Psoas muscle (tissue), 8 donors: ENCODE data around the gene NADK2. TPM values are rescaled to one million over a fixed set of nuclear protein-coding genes. Genes with fewer than 3 reads are reported as not detected.

Source experiments
- ATAC-seq, 4 donors: fragments of 200-7000 bp; cut with Tn5 transposase; one replicate each; pipeline ENCODE4 v1.9.1; 2020; ENCODE audit warnings: moderate library complexity in 3 of 4, mild to moderate bottlenecking in 2 of 4
- DNase-seq, 2 donors: peaks; one replicate each; pipeline ENCODE4 v3.0.0-alpha.2; 2020
- H3K27ac ChIP-seq: fragments of 200-600 bp; one replicate; pipeline ENCODE4 v1.8.0; 2022
- H3K27me3 ChIP-seq, 3 donors: fragments of 200-600 bp in 1 of 3; one replicate each; pipeline versions ENCODE4 v1.6.1 to v1.8.0; 2013 to 2022; ENCODE audit warnings: low read length in 2 of 3, mild to moderate bottlenecking in 2 of 3, moderate library complexity in 1 of 3; ENCODE audit not compliant: insufficient read depth in 3 of 3
- H3K36me3 ChIP-seq, 2 donors: fragments of 200-600 bp in 1 of 2; one replicate each; pipeline versions ENCODE4 v1.6.1 to v1.8.0; 2013 to 2022; ENCODE audit warnings: low read depth in 1 of 2, mild to moderate bottlenecking in 1 of 2, moderate library complexity in 1 of 2; ENCODE audit not compliant: insufficient read depth in 1 of 2
- H3K4me1 ChIP-seq: fragments of 200-600 bp; one replicate; pipeline ENCODE4 v1.8.0; 2022
- H3K4me3 ChIP-seq: fragments of 200-600 bp; one replicate; pipeline ENCODE4 v1.8.0; 2022; ENCODE audit warnings: mild to moderate bottlenecking
- H3K9me3 ChIP-seq: fragments of 200-600 bp; one replicate; pipeline ENCODE4 v1.8.0; 2022
- WGBS, 3 donors: extraction: QIAGEN DNeasy Blood & Tissue Kit; methylation state at CpG; one replicate each; pipeline versions ENCODE4 v1.1.6 to v1.1.7; 2013; 5-methylcytosine and 5-hydroxymethylcytosine counted together
- intact Hi-C, 2 donors: fragments of 100-400 bp; cut with DNase I; formaldehyde crosslinking; loops; one replicate each; pipeline versions ENCODE4 v1.11.0 to v1.14.2; 2022
- polyA plus RNA-seq, 3 donors: library from polyadenylated mRNA; stranded (reverse); fragments of 200-250 nt; gene quantifications; one replicate each; pipeline ENCODE4 v1.2.3, GENCODE V29; 2013
- total RNA-seq, 4 donors: library from RNA; stranded (reverse); fragmentation: NEBNext Ultra II Directional in 2 of 4; extraction: Animal tissue kit (Norgen Biotek cat#: 25700) in 2 of 4; gene quantifications; one replicate each; pipeline versions ENCODE4 v1.2.1 to v1.2.4, GENCODE V29; 2021 to 2023
- TF ChIP-seq, protein P1 (sequence below): fragments of 200-600 bp; IDR thresholded peaks from one replicate; pipeline ENCODE4 v1.8.0; 2022; ENCODE audit warnings: antibody characterized with exemption
- donor health status: healthy with polysubstance abuse.
- donor health status: DM: no; HTN: no; CAD: no; lungs with moderate emphysema.
- donor health status: Bipolar disorder and iron deficiency.
- donor health status: healthy.
- donor health status: DM: yes; HTN: yes; CAD: no.
- donor health status: DM: no; HTN: no; CAD: no.
- donor health status: DM: no; HTN: no; CAD: no.
- donor health status: DM: yes; HTN: yes; CAD: no.

The NADK2 gene
- total and polyA plus RNA-seq, 7 donors: 13.4 to 46.6 (median 31.7) TPM

- peaks cover 21% of the 10 kb centered on the region for H3K4me1 ChIP-seq
- 26 to 33% (median 32%) methylated on average over 1 of the region's 1 CpG for WGBS, 3 donors
- peaks cover 5 to 41% of the 10 kb centered on the region in 2 donors for H3K36me3 ChIP-seq
- H3K9me3 ChIP-seq: no peaks in the 10 kb centered on the region
- TF ChIP-seq, protein P1, sequence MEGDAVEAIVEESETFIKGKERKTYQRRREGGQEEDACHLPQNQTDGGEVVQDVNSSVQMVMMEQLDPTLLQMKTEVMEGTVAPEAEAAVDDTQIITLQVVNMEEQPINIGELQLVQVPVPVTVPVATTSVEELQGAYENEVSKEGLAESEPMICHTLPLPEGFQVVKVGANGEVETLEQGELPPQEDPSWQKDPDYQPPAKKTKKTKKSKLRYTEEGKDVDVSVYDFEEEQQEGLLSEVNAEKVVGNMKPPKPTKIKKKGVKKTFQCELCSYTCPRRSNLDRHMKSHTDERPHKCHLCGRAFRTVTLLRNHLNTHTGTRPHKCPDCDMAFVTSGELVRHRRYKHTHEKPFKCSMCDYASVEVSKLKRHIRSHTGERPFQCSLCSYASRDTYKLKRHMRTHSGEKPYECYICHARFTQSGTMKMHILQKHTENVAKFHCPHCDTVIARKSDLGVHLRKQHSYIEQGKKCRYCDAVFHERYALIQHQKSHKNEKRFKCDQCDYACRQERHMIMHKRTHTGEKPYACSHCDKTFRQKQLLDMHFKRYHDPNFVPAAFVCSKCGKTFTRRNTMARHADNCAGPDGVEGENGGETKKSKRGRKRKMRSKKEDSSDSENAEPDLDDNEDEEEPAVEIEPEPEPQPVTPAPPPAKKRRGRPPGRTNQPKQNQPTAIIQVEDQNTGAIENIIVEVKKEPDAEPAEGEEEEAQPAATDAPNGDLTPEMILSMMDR: no peak
- DNase-seq: no peak
- H3K27ac ChIP-seq: peak overlapping the region; percentile 31
- no peak for ATAC-seq
- H3K4me3 ChIP-seq: no peak overlapping the region
- H3K27me3 ChIP-seq: no peaks in the 10 kb centered on the region
- intact Hi-C loops: no loop called here
Observed at GRCh38 chr5:36156619-36157018, 85.1 kb downstream of the NADK2 start.

GRCh38 chr5:36156121-36156601, 85.6 kb downstream of the NADK2 start:
- TF ChIP-seq, protein P1: no peak
- ATAC-seq (peak in 2 of 4 donors; percentile 30 to 50), DNase-seq (peak in 1 of 2 donors; percentile 7)
- H3K36me3 ChIP-seq: peaks cover 5 to 37% of the 10 kb centered on the region in 2 donors
- H3K4me3 ChIP-seq: no peak overlapping the region
- peaks cover 21% of the 10 kb centered on the region for H3K4me1 ChIP-seq
- no peaks in the 10 kb centered on the region for H3K27me3 ChIP-seq
- peak overlapping the region; percentile 31 for H3K27ac ChIP-seq
- 16 to 27% (median 21%) methylated on average over 4 of the region's 4 CpGs for WGBS, 3 donors
- no peaks in the 10 kb centered on the region for H3K9me3 ChIP-seq
- intact Hi-C loops: no loop called here

DNA sequence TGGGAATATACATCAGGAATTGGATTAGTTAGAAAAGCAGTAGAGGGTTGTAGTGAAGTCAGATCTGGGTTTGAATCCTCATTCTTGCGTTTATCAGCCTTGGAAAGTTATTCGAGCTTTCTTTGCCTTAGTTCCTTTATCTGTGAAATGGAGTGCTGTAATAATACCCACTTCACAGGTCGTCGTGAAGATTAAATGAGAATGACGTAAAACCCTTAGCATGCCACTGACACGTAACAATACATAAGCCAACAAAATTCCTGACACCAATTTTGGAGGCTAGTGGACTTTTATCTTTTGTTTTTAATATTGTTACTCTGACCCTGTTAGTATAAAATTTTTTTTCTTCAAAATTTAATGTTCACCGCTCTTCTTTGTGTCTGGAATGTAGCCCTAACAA, 86.4 kb downstream of the NADK2 start:
- no peak for ATAC-seq
- 52 to 71% (median 62%) methylated on average over 7 of the region's 7 CpGs for WGBS, 3 donors
- intact Hi-C loops: no loop called here
- Histone ChIP-seq H3K27me3 (no peaks in the 10 kb centered on the region), H3K4me3 (no peak overlapping the region), H3K4me1 (peaks cover 26% of the 10 kb centered on the region), H3K27ac (no peak overlapping the region), H3K9me3 (no peaks in the 10 kb centered on the region), H3K36me3 (peaks cover 3 to 31% of the 10 kb centered on the region in 2 donors)
- TF ChIP-seq, protein P1: no peak
- no peak for DNase-seq

- 53 to 67% (median 54%) methylated on average over 4 of the region's 4 CpGs for WGBS, 3 donors
- H3K4me3 ChIP-seq: peak overlapping the region; percentile 85
- H3K9me3 ChIP-seq: no peaks in the 10 kb centered on the region
- no peaks in the 10 kb centered on the region for H3K27me3 ChIP-seq
- TF ChIP-seq, protein P1: no peak
- intact Hi-C loops: no loop called here
- no peak overlapping the region for H3K27ac ChIP-seq
- ATAC-seq (no peak), DNase-seq (no peak)
- H3K4me1 ChIP-seq: peaks cover 34% of the 10 kb centered on the region
- peaks cover 3 to 15% of the 10 kb centered on the region in 2 donors for H3K36me3 ChIP-seq
Observed at GRCh38 chr5:36153726-36154125, 88.0 kb downstream of the NADK2 start.

DNA sequence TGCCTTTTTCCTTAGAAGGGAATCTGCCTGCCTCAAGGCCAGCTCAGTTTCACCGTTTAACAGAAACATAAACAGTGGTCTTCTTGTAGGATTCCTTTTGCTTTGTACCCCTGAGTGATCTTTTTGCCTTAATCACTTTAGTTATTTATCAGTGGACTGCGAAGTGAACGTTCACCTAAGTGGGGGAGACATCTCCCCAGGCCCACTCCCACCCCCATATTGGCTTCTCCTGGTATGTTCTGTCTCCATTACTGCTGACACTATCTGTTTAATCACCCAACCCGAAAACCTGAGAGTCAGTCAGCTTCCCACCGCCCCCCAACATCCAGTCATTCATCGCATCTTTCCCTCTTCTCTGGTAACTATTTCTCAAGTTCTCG, 88.4 kb downstream of the NADK2 start:
- no peak for ATAC-seq
- no peak for DNase-seq
- TF ChIP-seq, protein P1: no peak
- Histone ChIP-seq H3K4me1 (peaks cover 39% of the 10 kb centered on the region), H3K9me3 (no peaks in the 10 kb centered on the region), H3K36me3 (peaks cover 3 to 13% of the 10 kb centered on the region in 2 donors), H3K27me3 (no peaks in the 10 kb centered on the region), H3K4me3 (peak overlapping the region; percentile 85), H3K27ac (no peak overlapping the region)
- intact Hi-C loops: no loop called here
- 36 to 52% (median 38%) methylated on average over 7 of the region's 7 CpGs for WGBS, 3 donors
